SK-N-SH (cell line): ENCODE measurements around the gene PLG. TPM values are rescaled to one million over a fixed set of nuclear protein-coding genes. Genes with fewer than 3 reads are reported as not detected.

Source experiments
- CTCF ChIA-PET: fragments of 300-600, 350-600 bp; formaldehyde crosslinking; extraction: SDS; loops from one replicate; lab custom pipeline; 2021; lab: Yijun Ruan, JAX
- POLR2A ChIA-PET: fragments of 350-600 bp; sonication (Branson Sonifier 250); formaldehyde crosslinking; extraction: SDS; loops from one replicate; lab custom pipeline; 2020; ENCODE audit warnings: antibody characterized with exemption, inconsistent platforms; lab: Yijun Ruan, JAX
- DNase-seq: peaks from one replicate; pipeline ENCODE4 v3.0.0; 2012
- H2AFZ ChIP-seq: fragments of 200-600 bp; sonication (generic); 2 replicates; pipeline ENCODE4 v1.8.1; 2016; ENCODE audit warnings: antibody characterized with exemption, mild to moderate bottlenecking, low read depth
- H3F3A ChIP-seq: fragments of 200-600 bp; sonication (generic); replicated peaks from 2 replicates; pipeline ENCODE3; 2016; ENCODE audit warnings: antibody characterized with exemption, mild to moderate bottlenecking; ENCODE audit not compliant: insufficient read depth
- H3K27ac ChIP-seq, 2 experiments: fragments of 200-500 bp in 1 of 2; fragments of 200-600 bp in 1 of 2; sonication (Bioruptor generic) in 1 of 2; sonication (generic), shearing (Covaris generic) in 1 of 2; 2 replicates each; pipeline versions ENCODE4 v1.5.1 to v1.6.1; 2014 to 2016; ENCODE audit warnings: low read depth in 2 of 2, inconsistent platforms in 1 of 2, low read length in 1 of 2, mild to moderate bottlenecking in 1 of 2, mixed read lengths in 1 of 2
- H3K27me3 ChIP-seq: fragments of 200-600 bp; sonication (generic), shearing (Covaris generic); 2 replicates; pipeline ENCODE4 v1.6.1; 2016; ENCODE audit warnings: mixed run types; ENCODE audit not compliant: insufficient read depth
- H3K36me3 ChIP-seq, 2 experiments: fragments of 200-500 bp in 1 of 2; fragments of 200-600 bp in 1 of 2; sonication (Bioruptor generic) in 1 of 2; sonication (generic) in 1 of 2; replicated peaks in 1 of 2; 2 replicates each; pipeline versions ENCODE3 to v1.5.1; 2014 to 2016; ENCODE audit warnings: low read length in 1 of 2, mild to moderate bottlenecking in 1 of 2; ENCODE audit not compliant: insufficient read depth in 2 of 2, control insufficient read depth in 1 of 2
- H3K4me1 ChIP-seq, 2 experiments: fragments of 200-500 bp in 1 of 2; fragments of 200-600 bp in 1 of 2; sonication (Bioruptor generic) in 1 of 2; sonication (generic), shearing (Covaris generic) in 1 of 2; 2 replicates each; pipeline versions ENCODE4 v1.5.1 to v1.6.1; 2014 to 2016; ENCODE audit warnings: low read depth in 1 of 2, low read length in 1 of 2, mixed run types in 1 of 2; ENCODE audit not compliant: insufficient read depth in 2 of 2, control insufficient read depth in 1 of 2
- H3K4me2 ChIP-seq: fragments of 200-600 bp; sonication (generic), shearing (Covaris generic); 2 replicates; pipeline ENCODE4 v1.6.1; 2017; ENCODE audit warnings: mixed run types
- H3K4me3 ChIP-seq, 2 experiments: fragments of 200-500 bp in 1 of 2; fragments of 200-600 bp in 1 of 2; sonication (Bioruptor generic) in 1 of 2; sonication (generic), shearing (Covaris generic) in 1 of 2; 2 replicates each; pipeline versions ENCODE4 v1.5.1 to v1.8.1; 2014 to 2016; ENCODE audit warnings: low read depth in 2 of 2, inconsistent platforms in 1 of 2, low read length in 1 of 2, mild to moderate bottlenecking in 1 of 2, mixed read lengths in 1 of 2, moderate library complexity in 1 of 2
- H3K79me2 ChIP-seq: fragments of 200-600 bp; sonication (generic); 2 replicates; pipeline ENCODE4 v1.8.1; 2017; ENCODE audit warnings: mild to moderate bottlenecking; ENCODE audit not compliant: insufficient read depth
- H3K9ac ChIP-seq: fragments of 200-600 bp; sonication (generic); 2 replicates; pipeline ENCODE4 v1.6.1; 2017; ENCODE audit warnings: mixed run types
- H3K9me2 ChIP-seq: fragments of 200-600 bp; sonication (generic); 2 replicates; pipeline ENCODE4 v1.6.1; 2017; ENCODE audit warnings: mixed run types
- H3K9me3 ChIP-seq: fragments of 200-600 bp; sonication (generic); 2 replicates; pipeline ENCODE4 v1.6.1; 2017; ENCODE audit warnings: mixed run types, mild to moderate bottlenecking, moderate library complexity
- H4K20me1 ChIP-seq: fragments of 200-600 bp; sonication (generic); 2 replicates; pipeline ENCODE4 v1.6.1; 2017; ENCODE audit warnings: mild to moderate bottlenecking, mixed run types; ENCODE audit not compliant: insufficient read depth
- CTCF ChIP-seq: fragments of 200-600 bp; sonication (generic); IDR thresholded peaks from 2 replicates; pipeline ENCODE4 v1.6.1; 2017; ENCODE audit warnings: antibody characterized with exemption, mild to moderate bottlenecking, moderate library complexity
- EP300 ChIP-seq, 2 experiments: IDR thresholded peaks; 2 replicates each; pipeline versions ENCODE4 v1.4.0 to v1.6.1; 2012; ENCODE audit warnings: borderline replicate concordance in 1 of 2, low read depth in 1 of 2, low read length in 1 of 2
- FOSL2 ChIP-seq: IDR thresholded peaks from 2 replicates; pipeline ENCODE4 v1.4.0; 2012; ENCODE audit warnings: low read depth, mild to moderate bottlenecking, moderate library complexity, borderline replicate concordance
- FOXJ3 ChIP-seq: sonication (generic); formaldehyde crosslinking; IDR thresholded peaks from 2 replicates; pipeline ENCODE4 v1.5.1; 2020; ENCODE audit warnings: mild to moderate bottlenecking, missing genetic modification reagents
- IRF3 ChIP-seq: fragments of 150-350 bp; IDR thresholded peaks from 2 replicates; pipeline ENCODE4 v1.6.1; 2016; ENCODE audit warnings: mild to moderate bottlenecking, low read depth, low read length
- MEF2A ChIP-seq: IDR thresholded peaks from 2 replicates; pipeline ENCODE4 v1.4.0; 2012; ENCODE audit warnings: low read depth, borderline replicate concordance
- POLR2AphosphoS5 ChIP-seq: IDR thresholded peaks from 2 replicates; pipeline ENCODE4 v1.6.1; 2012; ENCODE audit warnings: low read depth, low read length
- RAD21 ChIP-seq: IDR thresholded peaks from 2 replicates; pipeline ENCODE4 v1.6.1; 2012; ENCODE audit warnings: mild to moderate bottlenecking, low read length
- RFX5 ChIP-seq: IDR thresholded peaks from 2 replicates; pipeline ENCODE4 v1.6.1; 2012; ENCODE audit warnings: mild to moderate bottlenecking, improper control_type of control experiment, low read length
- SMC3 ChIP-seq: IDR thresholded peaks from 2 replicates; pipeline ENCODE4 v1.6.1; 2012; ENCODE audit warnings: low read depth, low read length, improper control_type of control experiment
- TEAD4 ChIP-seq: IDR thresholded peaks from 2 replicates; pipeline ENCODE4 v1.4.0; 2012; ENCODE audit warnings: mild to moderate bottlenecking, borderline replicate concordance; ENCODE audit not compliant: insufficient read depth
- USF1 ChIP-seq: IDR thresholded peaks from 2 replicates; pipeline ENCODE4 v1.4.0; 2012; ENCODE audit warnings: low read depth, borderline replicate concordance
- ZBTB33 ChIP-seq: IDR thresholded peaks from 2 replicates; pipeline ENCODE4 v1.4.0; 2012; ENCODE audit warnings: low read depth, borderline replicate concordance
- WGBS: methylation state at CpG from one replicate; pipeline ENCODE4 v1.1.6; 2017; ENCODE audit warnings: low lambda C conversion rate; 5-methylcytosine and 5-hydroxymethylcytosine counted together
- polyA plus RNA-seq, 3 experiments: library from polyadenylated mRNA; depleted of rRNA; stranded (reverse); fragments of >200 nt; gene quantifications; 2 replicates each; pipeline ENCODE4 v1.2.3, GENCODE V29; 2012
- TF ChIP-seq, protein P1 (sequence below): IDR thresholded peaks from 2 replicates; pipeline ENCODE4; 2012
- TF ChIP-seq, protein P2 (sequence below): IDR thresholded peaks from 2 replicates; pipeline ENCODE4 v1.6.1; 2012; ENCODE audit warnings: mild to moderate bottlenecking, low read depth, low read length, moderate library complexity

Gene PLG
- polyA plus RNA-seq, 1 of the 3 experiments (the other 2 are of a cell fraction): not detected

GRCh38 chr6:160733050-160733646 is 31.1 kb downstream of the PLG start:
- ChIA-PET CTCF (interaction anchor here (0.6 to 4.0 kb wide), 18 partner anchors 10 to 661 kb away, joined by 3 to 31 read pairs (median 4); no protein-coding TSS in a partner anchor), POLR2A (no interaction called here)
- Histone ChIP-seq H3K4me1 (no peaks in the 10 kb centered on the region), H3K36me3 (no peaks in the 10 kb centered on the region), H4K20me1 (no peaks in the 10 kb centered on the region), H3K27ac (no peak overlapping the region), H3K9me3 (no peaks in the 10 kb centered on the region), H3K27me3 (peaks cover 7% of the 10 kb centered on the region; the same call in 1 of the 2 replicates), H3K9me2 (no peaks in the 10 kb centered on the region), H3K4me2 (no peak overlapping the region), H3K4me3 (peak overlapping the region in 1 of 2 experiments; percentile 20; a peak in 1 of 4 replicates), H3K9ac (no peak overlapping the region), H3F3A (no peaks in the 10 kb centered on the region), H2AFZ (no peak overlapping the region), H3K79me2 (no peaks in the 10 kb centered on the region)
- WGBS: 4% methylated on average over 8 of the region's 8 CpGs
- TF ChIP-seq SMC3 (peak; percentile 48), RAD21 (peak; percentile 77), CTCF (peak; percentile 73)
- TF ChIP-seq, protein P1, sequence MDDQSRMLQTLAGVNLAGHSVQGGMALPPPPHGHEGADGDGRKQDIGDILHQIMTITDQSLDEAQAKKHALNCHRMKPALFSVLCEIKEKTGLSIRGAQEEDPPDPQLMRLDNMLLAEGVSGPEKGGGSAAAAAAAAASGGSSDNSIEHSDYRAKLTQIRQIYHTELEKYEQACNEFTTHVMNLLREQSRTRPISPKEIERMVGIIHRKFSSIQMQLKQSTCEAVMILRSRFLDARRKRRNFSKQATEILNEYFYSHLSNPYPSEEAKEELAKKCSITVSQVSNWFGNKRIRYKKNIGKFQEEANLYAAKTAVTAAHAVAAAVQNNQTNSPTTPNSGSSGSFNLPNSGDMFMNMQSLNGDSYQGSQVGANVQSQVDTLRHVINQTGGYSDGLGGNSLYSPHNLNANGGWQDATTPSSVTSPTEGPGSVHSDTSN: no peak
- peak; percentile 35 for DNase-seq

GRCh38 chr6:160734627-160735026 is 32.6 kb downstream of the PLG start:
- no peak overlapping the region for H3K4me2 ChIP-seq
- H3K27ac ChIP-seq: no peak overlapping the region
- H3K9me3 ChIP-seq: no peaks in the 10 kb centered on the region
- H3K9me2 ChIP-seq: no peaks in the 10 kb centered on the region
- H2AFZ ChIP-seq: no peak overlapping the region
- no peaks in the 10 kb centered on the region for H3F3A ChIP-seq
- POLR2A ChIA-PET: no interaction called here
- H3K4me1 ChIP-seq: no peaks in the 10 kb centered on the region
- H3K4me3 ChIP-seq: no peak overlapping the region
- no peaks in the 10 kb centered on the region for H3K36me3 ChIP-seq
- H3K27me3 ChIP-seq: peaks cover 7% of the 10 kb centered on the region; the same call in 1 of the 2 replicates
- H4K20me1 ChIP-seq: no peaks in the 10 kb centered on the region
- no peak for DNase-seq
- no peaks in the 10 kb centered on the region for H3K79me2 ChIP-seq
- CTCF ChIA-PET: interaction anchor here (1.2 to 4.0 kb wide), 7 partner anchors 11 to 639 kb away, joined by 3 to 31 read pairs (median 3); no protein-coding TSS in a partner anchor
- 0% methylated on average over 1 of the region's 1 CpG for WGBS
- no peak overlapping the region for H3K9ac ChIP-seq
- no peak for TF ChIP-seq FOSL2
- TF ChIP-seq FOXJ3 (CRISPR knock-in tag): no peak
- no peak for TF ChIP-seq TEAD4
- TF ChIP-seq, protein P2, sequence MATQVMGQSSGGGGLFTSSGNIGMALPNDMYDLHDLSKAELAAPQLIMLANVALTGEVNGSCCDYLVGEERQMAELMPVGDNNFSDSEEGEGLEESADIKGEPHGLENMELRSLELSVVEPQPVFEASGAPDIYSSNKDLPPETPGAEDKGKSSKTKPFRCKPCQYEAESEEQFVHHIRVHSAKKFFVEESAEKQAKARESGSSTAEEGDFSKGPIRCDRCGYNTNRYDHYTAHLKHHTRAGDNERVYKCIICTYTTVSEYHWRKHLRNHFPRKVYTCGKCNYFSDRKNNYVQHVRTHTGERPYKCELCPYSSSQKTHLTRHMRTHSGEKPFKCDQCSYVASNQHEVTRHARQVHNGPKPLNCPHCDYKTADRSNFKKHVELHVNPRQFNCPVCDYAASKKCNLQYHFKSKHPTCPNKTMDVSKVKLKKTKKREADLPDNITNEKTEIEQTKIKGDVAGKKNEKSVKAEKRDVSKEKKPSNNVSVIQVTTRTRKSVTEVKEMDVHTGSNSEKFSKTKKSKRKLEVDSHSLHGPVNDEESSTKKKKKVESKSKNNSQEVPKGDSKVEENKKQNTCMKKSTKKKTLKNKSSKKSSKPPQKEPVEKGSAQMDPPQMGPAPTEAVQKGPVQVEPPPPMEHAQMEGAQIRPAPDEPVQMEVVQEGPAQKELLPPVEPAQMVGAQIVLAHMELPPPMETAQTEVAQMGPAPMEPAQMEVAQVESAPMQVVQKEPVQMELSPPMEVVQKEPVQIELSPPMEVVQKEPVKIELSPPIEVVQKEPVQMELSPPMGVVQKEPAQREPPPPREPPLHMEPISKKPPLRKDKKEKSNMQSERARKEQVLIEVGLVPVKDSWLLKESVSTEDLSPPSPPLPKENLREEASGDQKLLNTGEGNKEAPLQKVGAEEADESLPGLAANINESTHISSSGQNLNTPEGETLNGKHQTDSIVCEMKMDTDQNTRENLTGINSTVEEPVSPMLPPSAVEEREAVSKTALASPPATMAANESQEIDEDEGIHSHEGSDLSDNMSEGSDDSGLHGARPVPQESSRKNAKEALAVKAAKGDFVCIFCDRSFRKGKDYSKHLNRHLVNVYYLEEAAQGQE: no peak
- no peak for TF ChIP-seq IRF3
- TF ChIP-seq EP300 (IDR thresholded peaks at IDR 0.05; ENCODE audit: borderline replicate concordance in 1 of 2, low read depth in 1 of 2, low read length in 1 of 2): no peak
- no peak for TF ChIP-seq USF1
- TF ChIP-seq RFX5: no peak
- no peak for TF ChIP-seq SMC3
- no peak for TF ChIP-seq POLR2AphosphoS5
- TF ChIP-seq ZBTB33: no peak
- no peak for TF ChIP-seq MEF2A
